Heart left ventricle (tissue), 16 donors: ENCODE measurements around the gene ADAMTS12. TPM values are rescaled to one million over a fixed set of nuclear protein-coding genes. Genes with fewer than 3 reads are reported as not detected.

Experiments used
- ATAC-seq, 4 donors: fragments of 200-7000 bp; cut with Tn5 transposase; one replicate each; pipeline ENCODE4 v1.9.1; 2020 to 2022; ENCODE audit warnings: moderate library complexity in 4 of 4, mild to moderate bottlenecking in 3 of 4, moderate number of reproducible peaks in 1 of 4
- DNase-seq, 5 donors: peaks; one replicate each; pipeline ENCODE4 v3.0.0-alpha.2; 2020
- H3K27ac ChIP-seq, 12 donors: fragments of 200-600 bp; sonication (generic) in 4 of 12; one replicate each; pipeline versions ENCODE4 v1.5.0 to v1.8.0; 2016 to 2022; ENCODE audit warnings: mild to moderate bottlenecking in 2 of 12
- H3K27me3 ChIP-seq, 9 donors: fragments of 200-600 bp; sonication (generic) in 2 of 9; one replicate each; pipeline versions ENCODE4 v1.5.1 to v1.8.0; 2016 to 2022; ENCODE audit warnings: mild to moderate bottlenecking in 3 of 9
- H3K36me3 ChIP-seq, 9 donors: fragments of 200-600 bp; sonication (generic) in 2 of 9; one replicate each; pipeline versions ENCODE4 v1.5.0 to v1.8.0; 2018 to 2022; ENCODE audit warnings: mild to moderate bottlenecking in 2 of 9
- H3K4me1 ChIP-seq, 12 donors: fragments of 200-600 bp; sonication (generic) in 4 of 12; one replicate each; pipeline versions ENCODE4 v1.5.0 to v1.8.0; 2016 to 2022; ENCODE audit warnings: mild to moderate bottlenecking in 3 of 12
- H3K4me3 ChIP-seq, 12 donors: fragments of 200-600 bp; sonication (generic) in 4 of 12; one replicate each; pipeline versions ENCODE4 v1.5.0 to v1.8.0; 2017 to 2022; ENCODE audit warnings: mild to moderate bottlenecking in 9 of 12, moderate library complexity in 4 of 12
- H3K9me3 ChIP-seq, 12 donors: fragments of 200-600 bp; sonication (generic) in 4 of 12; one replicate each; pipeline versions ENCODE4 v1.5.0 to v1.8.0; 2016 to 2022; ENCODE audit warnings: mild to moderate bottlenecking in 1 of 12
- CTCF ChIP-seq, 12 donors: fragments of 200-600 bp; sonication (generic) in 4 of 12; IDR thresholded peaks; one replicate each; pipeline versions ENCODE4 v1.5.0 to v1.8.0; 2018 to 2022; ENCODE audit warnings: antibody characterized with exemption in 12 of 12, mild to moderate bottlenecking in 5 of 12
- POLR2A ChIP-seq, 2 donors: fragments of 450-650 bp; IDR thresholded peaks; one replicate each; pipeline ENCODE4 v1.6.1; 2017; ENCODE audit warnings: antibody characterized with exemption in 2 of 2, mild to moderate bottlenecking in 2 of 2, moderate library complexity in 2 of 2
- WGBS, 4 donors: extraction: QIAGEN DNeasy Blood & Tissue Kit in 2 of 4; methylation state at CpG; one replicate each; pipeline versions ENCODE4 v1.1.5 to v1.1.7; 2013 to 2018; 5-methylcytosine and 5-hydroxymethylcytosine counted together
- intact Hi-C, 10 donors: fragments of 100-400 bp; cut with DNase I; formaldehyde crosslinking; loops; one replicate each; pipeline versions ENCODE4 v1.11.1 to v1.14.2; 2022
- polyA plus RNA-seq, 2 donors: library from polyadenylated mRNA; stranded (reverse); fragments of 200-250 nt; gene quantifications; one replicate each; pipeline ENCODE4 v1.2.3, GENCODE V29; 2013
- total RNA-seq, 9 donors: library from RNA; depleted of rRNA in 2 of 9; stranded (reverse); fragments of >200 nt in 2 of 9; fragmentation: NEBNext Ultra II Directional in 3 of 9; extraction: Animal tissue kit (Norgen Biotek cat#: 25700) in 3 of 9; gene quantifications; one replicate each; pipeline versions ENCODE4 v1.1.0 to v1.2.4, GENCODE V29; 2016 to 2023
- donor health status: ischemic (EF 13 %, LVEDD 7.1; RV severe dilation, severe dysfunction).
- donor health status: healthy with polysubstance abuse.
- donor health status: DM: no; HTN: yes; CAD: no.
- donor health status: DM: no; HTN: no; CAD: no.
- donor health status: ischemic (EF 25% LVEDD 6.9; RV normal size, moderate dysfunction).
- donor health status: ischemic (EF 25% LVEDD 5.7; RV mildly dilated, moderate dysfunction).
- donor health status: healthy.
- donor health status: DM: yes; HTN: yes; CAD: no.
- donor health status: ischemic (EF 35%, LVEDD 5.7; RV mildly dilated, moderate dysfunction).
- donor health status: nonischemic (EF 11% LVEDD 7.7; RV severe dilation, severe dysfunction).
- donor health status: DM: yes; HTN: yes; CAD: no.
- donor health status: PGD.
- donor health status: ischemic (EF 29% LVEDD 5.4; RV normal size, mild dysfunction).
- donor health status: nonischemic (EF 23%, LVEDD 6.1; RV moderate dilation, normal function).

Gene ADAMTS12
- total and polyA plus RNA-seq, 11 donors: 0.72 to 4.7 (median 1.7) TPM

GRCh38 chr5:33931136-33931535 is 39.3 kb upstream of the ADAMTS12 start:
- H3K36me3 ChIP-seq: no peaks in the 10 kb centered on the region
- peaks cover 0 to 7% (median under 1%) of the 10 kb centered on the region in 12 donors for H3K4me1 ChIP-seq
- 74 to 80% (median 77%) methylated on average over 5 of the region's 5 CpGs for WGBS, 4 donors
- H3K4me3 ChIP-seq: no peak overlapping the region
- H3K27ac ChIP-seq: no peak overlapping the region
- peaks cover 0 to 14% (median 0%) of the 10 kb centered on the region in 9 donors for H3K27me3 ChIP-seq
- no peaks in the 10 kb centered on the region for H3K9me3 ChIP-seq
- ATAC-seq (no peak), DNase-seq (no peak)
- TF ChIP-seq CTCF (IDR thresholded peaks at IDR 0.05): no peak
- no peak for TF ChIP-seq POLR2A (IDR thresholded peaks at IDR 0.05)
- intact Hi-C loops: loop anchor here in 9 of 10 donors (5.0 to 10.0 kb wide), 4 partner anchors 456 to 496 kb away; no protein-coding TSS in a partner anchor

GRCh38 chr5:33929925-33930690 is 38.3 kb upstream of the ADAMTS12 start:
- no peak for DNase-seq
- ATAC-seq: no peak
- no peaks in the 10 kb centered on the region for H3K9me3 ChIP-seq
- WGBS, 4 donors: 75 to 87% (median 83%) methylated on average over 6 of the region's 6 CpGs
- intact Hi-C loops: loop anchor here in 9 of 10 donors (5.0 to 10.0 kb wide), 4 partner anchors 455 to 495 kb away; no protein-coding TSS in a partner anchor
- TF ChIP-seq CTCF (IDR thresholded peaks at IDR 0.05): no peak
- no peak for TF ChIP-seq POLR2A (IDR thresholded peaks at IDR 0.05)
- H3K4me1 ChIP-seq: no peaks in the 10 kb centered on the region
- H3K4me3 ChIP-seq: no peak overlapping the region
- H3K27ac ChIP-seq: no peak overlapping the region
- H3K36me3 ChIP-seq: no peaks in the 10 kb centered on the region
- H3K27me3 ChIP-seq: peaks cover 0 to 9% (median 0%) of the 10 kb centered on the region in 9 donors

- no peak for ATAC-seq
- Histone ChIP-seq H3K9me3 (no peaks in the 10 kb centered on the region), H3K27ac (no peak overlapping the region), H3K27me3 (peaks cover 0 to 9% (median 0%) of the 10 kb centered on the region in 9 donors), H3K4me3 (no peak overlapping the region), H3K36me3 (no peaks in the 10 kb centered on the region), H3K4me1 (no peaks in the 10 kb centered on the region)
- DNase-seq: no peak
- 65 to 88% (median 77%) methylated on average over 2 of the region's 2 CpGs for WGBS, 4 donors
- intact Hi-C loops: no loop called here
- no peak for TF ChIP-seq POLR2A (IDR thresholded peaks at IDR 0.05)
- TF ChIP-seq CTCF (IDR thresholded peaks at IDR 0.05): no peak
Measured at GRCh38 chr5:33928283-33928682, 36.5 kb upstream of the ADAMTS12 start.

- DNase-seq (no peak), ATAC-seq (no peak)
- WGBS, 4 donors: 45 to 58% (median 54%) methylated on average over 4 of the region's 4 CpGs
- Histone ChIP-seq H3K36me3 (no peaks in the 10 kb centered on the region), H3K27me3 (peaks cover 0 to 9% (median 0%) of the 10 kb centered on the region in 9 donors), H3K9me3 (no peaks in the 10 kb centered on the region), H3K4me3 (no peak overlapping the region), H3K27ac (no peak overlapping the region), H3K4me1 (no peaks in the 10 kb centered on the region)
- intact Hi-C loops: no loop called here
- no peak for TF ChIP-seq CTCF (IDR thresholded peaks at IDR 0.05)
- TF ChIP-seq POLR2A (IDR thresholded peaks at IDR 0.05): no peak
Measured at GRCh38 chr5:33927685-33928084, 35.9 kb upstream of the ADAMTS12 start.
